ENCODE measurements around the gene UPK3BL2.
"Not testable (repeated sequence)": the region's sequence is repeated elsewhere in the genome, so short reads cannot be mapped to it uniquely, and the experiment has no call there.

- not testable (repeated sequence) for TF ChIP-seq CTCF (IDR thresholded peaks at IDR 0.05); NFE2L1 (CRISPR knock-in tag; IDR thresholded peaks at IDR 0.05); ZNF416 (CRISPR knock-in tag; IDR thresholded peaks at IDR 0.05); KAT7 (CRISPR knock-in tag; IDR thresholded peaks at IDR 0.05; ENCODE audit: borderline replicate concordance); AFF4 (CRISPR knock-in tag; IDR thresholded peaks at IDR 0.05; ENCODE audit: borderline replicate concordance); MAX (CRISPR knock-in tag; IDR thresholded peaks at IDR 0.05); ZBTB21 (CRISPR knock-in tag; IDR thresholded peaks at IDR 0.05; ENCODE audit: borderline replicate concordance); ZNF512 (CRISPR knock-in tag; IDR thresholded peaks at IDR 0.05; ENCODE audit: borderline replicate concordance); ETV6 (CRISPR knock-in tag; IDR thresholded peaks at IDR 0.05)
These were observed 32.9 kb upstream of the UPK3BL2 start for GRCh38 chr7:102576363-102576762.
